Stimulated activated CD4-positive, alpha-beta T cell treated with anti-CD3 and anti-CD28 coated beads, Interleukin-15, amount 100 ng/mL, for 24 hours (primary cell): ENCODE results near the gene DIS3L2.

Source experiments
- DNase-seq: peaks from one replicate; pipeline ENCODE4 v3.0.0-alpha.2; 2020

Gene DIS3L2

GRCh38 chr2:232200195-232200594 lies 238.7 kb downstream of the DIS3L2 start:
- DNase-seq: no peak

- DNase-seq: no peak
Observed at GRCh38 chr2:232203166-232203891, 241.8 kb downstream of the DIS3L2 start.

- DNase-seq: no peak
Observed at GRCh38 chr2:232203936-232204335, 242.4 kb downstream of the DIS3L2 start.

GRCh38 chr2:232204457-232204931 lies 243.0 kb downstream of the DIS3L2 start:
- DNase-seq: no peak

GRCh38 chr2:232207174-232207573 lies 245.7 kb downstream of the DIS3L2 start:
- no peak for DNase-seq

GRCh38 chr2:232210306-232210705 lies 248.8 kb downstream of the DIS3L2 start:
- no peak for DNase-seq

GRCh38 chr2:232211743-232212686 lies 250.5 kb downstream of the DIS3L2 start:
- no peak for DNase-seq

GRCh38 chr2:232213176-232213575 lies 251.7 kb downstream of the DIS3L2 start:
- no peak for DNase-seq

- DNase-seq: no peak
Observed at GRCh38 chr2:232214053-232214452, 252.5 kb downstream of the DIS3L2 start.

GRCh38 chr2:232216028-232216427 lies 254.5 kb downstream of the DIS3L2 start:
- no peak for DNase-seq

GRCh38 chr2:232218778-232219495 lies 257.4 kb downstream of the DIS3L2 start:
- no peak for DNase-seq

- DNase-seq: no peak
Observed at GRCh38 chr2:232219496-232219870, 258.0 kb downstream of the DIS3L2 start.

GRCh38 chr2:232219932-232220331 lies 258.4 kb downstream of the DIS3L2 start:
- no peak for DNase-seq

GRCh38 chr2:232225429-232225828 lies 263.9 kb downstream of the DIS3L2 start:
- DNase-seq: no peak

- DNase-seq: no peak
Observed at GRCh38 chr2:232225895-232226294, 264.4 kb downstream of the DIS3L2 start.

- DNase-seq: no peak
Observed at GRCh38 chr2:232228332-232228731, 266.8 kb downstream of the DIS3L2 start.

- DNase-seq: no peak
Observed at GRCh38 chr2:232228971-232229894, 267.7 kb downstream of the DIS3L2 start.

- no peak for DNase-seq
Observed at GRCh38 chr2:232229911-232230310, 268.4 kb downstream of the DIS3L2 start.

GRCh38 chr2:232230560-232230959 lies 269.0 kb downstream of the DIS3L2 start:
- peak; percentile 47 for DNase-seq

- no peak for DNase-seq
Observed at GRCh38 chr2:232231554-232231953, 270.0 kb downstream of the DIS3L2 start.

- no peak for DNase-seq
Observed at GRCh38 chr2:232232915-232233314, 271.4 kb downstream of the DIS3L2 start.
